ENCODE measurements around the gene FUT4.
"Not testable (repeated sequence)": the region's sequence is repeated elsewhere in the genome, so short reads cannot be mapped to it uniquely, and the experiment has no call there.

The FUT4 gene

DNA sequence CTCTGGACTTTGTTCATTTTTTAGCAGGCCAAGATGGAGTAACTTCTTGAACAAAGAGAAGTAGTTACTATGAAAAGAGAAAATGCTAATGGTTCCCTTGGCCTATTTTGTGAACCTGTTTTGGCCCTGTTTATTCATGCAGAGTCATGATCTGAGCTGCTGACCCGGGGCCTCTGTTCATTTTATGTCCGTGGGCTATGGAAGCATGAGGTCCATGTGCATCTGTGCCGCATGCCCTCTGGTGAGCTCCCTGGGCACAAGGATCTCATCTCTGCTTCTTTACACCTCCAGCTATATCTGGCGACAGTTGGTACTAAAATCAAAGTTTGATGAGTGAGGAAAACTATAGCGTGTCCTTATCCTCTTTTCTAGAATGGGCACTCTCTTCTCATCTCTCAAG, 24.5 kb downstream of the FUT4 start:
- TF ChIP-seq, protein P1, sequence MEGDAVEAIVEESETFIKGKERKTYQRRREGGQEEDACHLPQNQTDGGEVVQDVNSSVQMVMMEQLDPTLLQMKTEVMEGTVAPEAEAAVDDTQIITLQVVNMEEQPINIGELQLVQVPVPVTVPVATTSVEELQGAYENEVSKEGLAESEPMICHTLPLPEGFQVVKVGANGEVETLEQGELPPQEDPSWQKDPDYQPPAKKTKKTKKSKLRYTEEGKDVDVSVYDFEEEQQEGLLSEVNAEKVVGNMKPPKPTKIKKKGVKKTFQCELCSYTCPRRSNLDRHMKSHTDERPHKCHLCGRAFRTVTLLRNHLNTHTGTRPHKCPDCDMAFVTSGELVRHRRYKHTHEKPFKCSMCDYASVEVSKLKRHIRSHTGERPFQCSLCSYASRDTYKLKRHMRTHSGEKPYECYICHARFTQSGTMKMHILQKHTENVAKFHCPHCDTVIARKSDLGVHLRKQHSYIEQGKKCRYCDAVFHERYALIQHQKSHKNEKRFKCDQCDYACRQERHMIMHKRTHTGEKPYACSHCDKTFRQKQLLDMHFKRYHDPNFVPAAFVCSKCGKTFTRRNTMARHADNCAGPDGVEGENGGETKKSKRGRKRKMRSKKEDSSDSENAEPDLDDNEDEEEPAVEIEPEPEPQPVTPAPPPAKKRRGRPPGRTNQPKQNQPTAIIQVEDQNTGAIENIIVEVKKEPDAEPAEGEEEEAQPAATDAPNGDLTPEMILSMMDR (IDR thresholded peaks at IDR 0.05; ENCODE audit: low read depth, low read length): no peak
- no peak for DNase-seq (ENCODE audit: extremely low read depth, low read depth)

DNA sequence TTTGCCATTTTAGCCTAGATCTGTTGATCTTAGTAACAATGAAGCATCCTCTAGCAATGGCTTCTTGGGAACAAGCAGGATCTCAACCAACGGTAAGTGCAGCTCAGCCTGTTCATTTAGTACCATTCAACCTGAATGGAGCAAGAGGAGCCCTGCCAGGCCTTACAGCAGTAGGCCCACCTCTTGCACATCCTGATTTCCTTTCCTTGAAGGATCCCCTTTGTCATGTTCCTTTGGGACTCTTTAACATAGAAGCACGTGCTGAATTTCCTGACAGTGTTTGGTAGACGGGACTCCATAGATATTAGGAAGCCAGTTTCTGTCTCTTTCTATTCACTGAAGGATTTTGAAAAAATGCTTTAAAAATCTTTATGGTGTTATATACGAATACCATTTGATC, 25.0 kb downstream of the FUT4 start:
- TF ChIP-seq, protein P1 (IDR thresholded peaks at IDR 0.05; ENCODE audit: low read depth, low read length): no peak
- DNase-seq (ENCODE audit: extremely low read depth, low read depth): no peak

DNA sequence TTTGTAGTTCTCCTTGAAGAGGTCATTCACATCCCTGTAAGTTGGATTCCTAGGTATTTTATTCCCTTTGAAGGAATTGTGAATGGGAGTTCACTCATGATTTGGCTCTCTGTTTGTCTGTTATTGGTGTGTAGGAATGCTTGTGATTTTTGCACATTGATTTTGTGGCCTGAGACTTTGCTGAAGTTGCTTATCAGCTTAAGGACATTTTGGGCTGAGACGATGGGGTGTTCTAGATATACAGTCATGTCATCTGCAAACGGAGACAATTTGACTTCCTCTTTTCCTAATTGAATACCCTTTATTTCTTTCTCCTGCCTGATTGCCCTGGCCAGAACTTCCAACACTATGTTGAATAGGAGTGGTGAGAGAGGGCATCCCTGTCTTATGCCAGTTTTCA, 29.3 kb downstream of the FUT4 start:
- not testable (repeated sequence) for DNase-seq (ENCODE audit: extremely low read depth, low read depth)

DNA sequence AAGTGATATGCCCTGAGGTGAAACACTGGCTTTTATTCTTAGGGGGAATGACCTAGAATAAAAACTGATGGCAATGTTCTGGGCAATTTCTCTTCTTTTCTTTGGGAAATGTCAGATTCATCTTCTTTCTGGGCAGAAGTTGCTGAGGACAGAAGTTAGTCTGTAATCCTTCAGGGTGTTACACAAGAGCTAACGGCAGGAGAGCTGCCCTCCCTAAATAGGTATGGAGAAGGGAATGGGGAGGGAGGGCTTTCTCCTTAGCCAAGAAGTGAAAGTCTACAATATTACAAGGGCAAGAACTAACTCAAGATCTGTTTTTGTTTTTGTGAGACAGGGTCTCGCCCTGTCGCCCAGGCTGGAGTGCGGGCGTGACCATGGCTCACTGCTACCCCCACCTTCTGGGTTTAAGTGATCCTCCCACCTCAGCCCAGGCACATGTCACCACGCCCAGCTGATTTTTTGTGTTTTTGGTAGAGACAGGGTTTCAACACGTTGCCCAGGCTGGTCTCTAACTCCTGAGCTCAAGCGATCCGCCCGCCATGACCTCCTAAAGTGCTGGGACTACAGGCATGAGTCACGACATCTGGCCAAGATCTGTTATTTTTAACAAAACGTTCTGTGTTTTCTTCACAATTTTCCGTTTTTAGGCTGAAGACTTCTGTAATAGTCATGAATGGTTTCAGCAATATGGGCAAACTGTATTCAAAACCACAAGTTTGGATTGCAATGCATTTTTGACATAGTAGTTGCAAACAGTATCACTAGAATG, 30.7 kb downstream of the FUT4 start:
- DNase-seq (ENCODE audit: extremely low read depth, low read depth): no peak
- TF ChIP-seq, protein P1 (IDR thresholded peaks at IDR 0.05; ENCODE audit: low read depth, low read length): no peak

GRCh38 chr11:94576306-94576705, 32.6 kb downstream of the FUT4 start:
- DNase-seq (ENCODE audit: extremely low read depth, low read depth): no peak
- TF ChIP-seq, protein P1 (IDR thresholded peaks at IDR 0.05; ENCODE audit: low read depth, low read length): no peak

DNA sequence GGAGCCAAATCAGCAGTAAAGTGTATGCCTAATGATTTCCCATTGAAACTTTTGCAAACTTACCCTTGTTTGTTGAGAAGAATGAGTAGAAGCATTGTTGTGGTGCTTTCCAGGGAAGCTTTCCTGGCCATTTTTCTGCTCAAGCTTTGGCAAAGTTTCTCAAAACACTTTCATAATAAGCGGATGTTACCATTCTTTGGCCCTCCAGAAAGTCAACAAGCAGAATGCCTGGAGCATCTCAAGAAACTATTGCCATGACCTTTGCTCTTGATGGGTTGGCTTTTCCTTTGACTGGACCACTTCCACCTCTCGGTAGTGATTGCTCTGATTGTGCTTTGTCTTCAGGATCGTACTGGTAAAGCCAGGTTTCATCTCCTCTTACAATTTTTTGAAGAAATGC, 34.1 kb downstream of the FUT4 start:
- TF ChIP-seq, protein P1 (IDR thresholded peaks at IDR 0.05; ENCODE audit: low read depth, low read length): no peak
- no peak for DNase-seq (ENCODE audit: extremely low read depth, low read depth)

DNA sequence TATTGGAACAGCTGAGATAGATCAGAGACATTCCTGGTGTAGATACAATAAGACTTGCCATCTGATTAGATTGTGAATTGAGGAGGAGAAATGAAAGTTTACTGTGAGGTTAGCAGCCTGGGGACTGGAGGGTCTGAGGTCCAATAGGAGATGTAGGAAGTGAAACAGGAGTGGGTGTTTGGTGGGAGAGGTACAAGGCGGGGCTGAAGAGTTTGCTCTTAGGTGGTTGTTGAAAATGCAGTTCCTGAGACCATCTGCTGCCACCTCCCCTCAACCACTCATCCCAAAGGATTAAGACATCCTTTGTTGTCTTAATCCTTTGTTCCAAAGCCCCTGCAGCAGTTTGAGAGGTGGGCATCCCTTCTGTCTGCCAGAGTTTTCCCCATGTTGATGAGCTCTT, 38.2 kb downstream of the FUT4 start:
- TF ChIP-seq, protein P1 (IDR thresholded peaks at IDR 0.05; ENCODE audit: low read depth, low read length): no peak

More for the DNA sequence above, 38.2 kb downstream of the FUT4 start:
- DNase-seq (ENCODE audit: extremely low read depth, low read depth): no peak

Data from AG09319 (cell line).